Measurements from ENCODE around the gene PLAU. TPM values are rescaled to one million over a fixed set of nuclear protein-coding genes. Genes with fewer than 3 reads are reported as not detected.
"Not testable (repeated sequence)": the region's sequence is repeated elsewhere in the genome, so short reads cannot be mapped to it uniquely, and the experiment has no call there.

The PLAU gene
- total RNA-seq, 2 experiments from 2014 or later: 0.45 to 0.73 TPM

GRCh38 chr10:73964743-73965142, 53.8 kb downstream of the PLAU start:
- Mint-ChIP-seq H3K36me3 (no peaks in the 10 kb centered on the region), H3K27ac (no peak overlapping the region), H3K9me3 (no peaks in the 10 kb centered on the region), H3K4me3 (no peak overlapping the region), H3K27me3 (no peaks in the 10 kb centered on the region), H3K4me1 (ENCODE audit: low read depth) (peaks cover 8% of the 10 kb centered on the region)
- ChIA-PET POLR2A (interaction anchor here (0.6 kb wide), 1 partner anchor 1218 kb away, joined by 3 read pairs; no protein-coding TSS in a partner anchor), CTCF (interaction anchor here (2.0 kb wide), 1 partner anchor 78 kb away, joined by 5 read pairs; no protein-coding TSS in a partner anchor)
- intact Hi-C loops (cut with micrococcal nuclease): no loop called here
- no peak for DNase-seq

GRCh38 chr10:73965267-73965889, 54.4 kb downstream of the PLAU start:
- intact Hi-C loops (cut with micrococcal nuclease); H3K27ac Mint-ChIP-seq; H3K27me3 Mint-ChIP-seq; H3K4me3 Mint-ChIP-seq; H3K4me1 Mint-ChIP-seq (ENCODE audit: low read depth); H3K9me3 Mint-ChIP-seq; H3K36me3 Mint-ChIP-seq; DNase-seq: not testable (repeated sequence)
- ChIA-PET POLR2A (interaction anchor here (0.6 kb wide), 1 partner anchor 1217 kb away, joined by 3 read pairs; no protein-coding TSS in a partner anchor), CTCF (interaction anchor here (1.6 to 2.0 kb wide), 3 partner anchors 9 to 79 kb away, joined by 4 to 5 read pairs (median 4); no protein-coding TSS in a partner anchor)

- H3K4me1 Mint-ChIP-seq (ENCODE audit: low read depth): no peaks in the 10 kb centered on the region
- DNase-seq: no peak
- no peak overlapping the region for H3K27ac Mint-ChIP-seq
- no peak overlapping the region for H3K4me3 Mint-ChIP-seq
- CTCF ChIA-PET: interaction anchor here (1.6 kb wide), 2 partner anchors 10 to 25 kb away, joined by 4 read pairs; no protein-coding TSS in a partner anchor
- no peaks in the 10 kb centered on the region for H3K36me3 Mint-ChIP-seq
- POLR2A ChIA-PET: no interaction called here
- H3K9me3 Mint-ChIP-seq: no peaks in the 10 kb centered on the region
- intact Hi-C loops (cut with micrococcal nuclease): no loop called here
- H3K27me3 Mint-ChIP-seq: no peaks in the 10 kb centered on the region
These were observed 55.2 kb downstream of the PLAU start for GRCh38 chr10:73965890-73966768.

GRCh38 chr10:73967022-73967429, 56.1 kb downstream of the PLAU start:
- H3K36me3 Mint-ChIP-seq: no peaks in the 10 kb centered on the region
- no peaks in the 10 kb centered on the region for H3K4me1 Mint-ChIP-seq (ENCODE audit: low read depth)
- DNase-seq: no peak
- no peaks in the 10 kb centered on the region for H3K9me3 Mint-ChIP-seq
- ChIA-PET CTCF (interaction anchor here (1.6 kb wide), 2 partner anchors 10 to 26 kb away, joined by 4 to 5 read pairs; no protein-coding TSS in a partner anchor), POLR2A (no interaction called here)
- no peak overlapping the region for H3K27ac Mint-ChIP-seq
- intact Hi-C loops (cut with micrococcal nuclease): no loop called here
- no peak overlapping the region for H3K4me3 Mint-ChIP-seq
- H3K27me3 Mint-ChIP-seq: no peaks in the 10 kb centered on the region

Other genes with a start within 250 kb of the PLAU start
- gene AGAP5, start 213.0 kb upstream of the PLAU start, total RNA-seq: 1 to 10 TPM; 7.1 to 7.7 TPM
- 10 to 100 TPM; 88.3 to 90.7 TPM for gene SEC24C, start 166.8 kb upstream of the PLAU start, total RNA-seq
- 10 to 100 TPM; 35.3 to 37.6 TPM for gene CHCHD1, start 129.1 kb upstream of the PLAU start, total RNA-seq
- 10 to 100 TPM; 45.1 to 46.2 TPM for gene ZSWIM8, start 125.5 kb upstream of the PLAU start, total RNA-seq
- 10 to 100 TPM; 57.5 to 62.1 TPM for gene NDST2, start 99.5 kb upstream of the PLAU start, total RNA-seq
- gene CAMK2G, start 36.6 kb upstream of the PLAU start, total RNA-seq: 10 to 100 TPM; 20.8 to 21.5 TPM
- 10 to 100 TPM; 27.8 to 29.2 TPM for gene VCL, start 87.0 kb downstream of the PLAU start, total RNA-seq
- gene AP3M1, start 239.7 kb downstream of the PLAU start, total RNA-seq: 10 to 100 TPM; 43.1 to 43.9 TPM
- gene ADK, start 240.1 kb downstream of the PLAU start, total RNA-seq: 10 to 100 TPM; 52.8 to 54.4 TPM

Data from activated CD4-positive, alpha-beta memory T cell treated with anti-CD3 and anti-CD28 coated beads for 36 hours (primary cell).